OCI-LY7 (cell line): ENCODE measurements around the gene SLC6A12. TPM values are rescaled to one million over a fixed set of nuclear protein-coding genes. Genes with fewer than 3 reads are reported as not detected.

ENCODE experiments used
- BruUV-seq: library from RNA; stranded (reverse); fragments of 400-500 nt; replicated peaks from 2 replicates; lab custom pipeline; 2021; lab: Mats Ljungman, UMichigan
- CTCF ChIA-PET: fragments of 300-600 bp; sonication (Branson Sonifier 250); formaldehyde crosslinking; loops from one replicate; lab custom pipeline; 2022; ENCODE audit warnings: antibody characterized with exemption; ENCODE audit not compliant: unreplicated experiment; lab: Charles Lee
- POLR2A ChIA-PET: fragments of 300-600 bp; sonication (Branson Sonifier 250); formaldehyde crosslinking; loops from one replicate; lab custom pipeline; 2022; ENCODE audit warnings: antibody characterized with exemption; lab: Charles Lee
- DNase-seq: peaks from one replicate; pipeline ENCODE4 v3.0.0-alpha.2; 2015; ENCODE audit warnings: low spot score
- H2AFZ ChIP-seq: fragments of 200-600 bp; sonication (generic), shearing (Covaris generic); 2 replicates; pipeline ENCODE4 v1.6.1; 2014; ENCODE audit warnings: mild to moderate bottlenecking, antibody characterized with exemption, low read length, moderate library complexity
- H3K27ac ChIP-seq: fragments of 200-600 bp; sonication (generic); 2 replicates; pipeline ENCODE4 v1.5.1; 2014; ENCODE audit warnings: mixed run types, low read depth, mild to moderate bottlenecking, moderate library complexity, low read length, inconsistent platforms; ENCODE audit not compliant: poor library complexity, severe bottlenecking
- H3K36me3 ChIP-seq: fragments of 200-600 bp; sonication (generic); 2 replicates; pipeline ENCODE4 v1.6.1; 2014; ENCODE audit warnings: mild to moderate bottlenecking, antibody characterized with exemption, low read length, moderate library complexity, mixed read lengths; ENCODE audit not compliant: insufficient read depth
- H3K4me1 ChIP-seq: fragments of 200-600 bp; sonication (generic); 2 replicates; pipeline ENCODE4 v1.5.1; 2014; ENCODE audit warnings: mild to moderate bottlenecking, low read length; ENCODE audit not compliant: insufficient read depth, poor library complexity, severe bottlenecking
- H3K4me2 ChIP-seq: fragments of 200-600 bp; sonication (generic); 2 replicates; pipeline ENCODE4 v1.6.1; 2014; ENCODE audit warnings: mild to moderate bottlenecking, low read length
- H3K4me3 ChIP-seq: fragments of 200-600 bp; sonication (generic); 2 replicates; pipeline ENCODE4 v1.5.1; 2014; ENCODE audit warnings: mild to moderate bottlenecking, low read depth, low read length; ENCODE audit not compliant: poor library complexity, severe bottlenecking
- H3K79me2 ChIP-seq: fragments of 200-600 bp; sonication (generic); 2 replicates; pipeline ENCODE4 v1.6.1; 2016; ENCODE audit warnings: low read depth, mild to moderate bottlenecking, low read length, moderate library complexity, mixed read lengths; ENCODE audit not compliant: insufficient read depth
- H3K9me2 ChIP-seq: fragments of 200-600 bp; sonication (generic); 2 replicates; pipeline ENCODE4 v1.6.1; 2016; ENCODE audit warnings: mild to moderate bottlenecking, low read length, mixed read lengths; ENCODE audit not compliant: insufficient read depth
- H3K9me3 ChIP-seq: fragments of 200-600 bp; sonication (generic); 2 replicates; pipeline ENCODE4 v1.6.1; 2014; ENCODE audit warnings: mild to moderate bottlenecking, mixed run types, low read length, mixed read lengths
- H4K20me1 ChIP-seq: fragments of 200-600 bp; sonication (generic); 2 replicates; pipeline ENCODE4 v1.6.1; 2014; ENCODE audit warnings: mild to moderate bottlenecking, antibody characterized with exemption, low read length, moderate library complexity, mixed read lengths; ENCODE audit not compliant: insufficient read depth
- EZH2phosphoT487 ChIP-seq: fragments of 200-600 bp; sonication (generic); IDR thresholded peaks from 2 replicates; pipeline ENCODE4 v1.6.1; 2018; ENCODE audit warnings: low read depth, borderline replicate concordance, mild to moderate bottlenecking, mixed run types, antibody characterized with exemption, low read length, moderate library complexity, mixed read lengths
- intact Hi-C: fragments of 100-400 bp; cut with micrococcal nuclease; formaldehyde crosslinking; loops from one replicate; pipeline ENCODE4 v1.10.0; 2022; ENCODE audit not compliant: unreplicated experiment
- total RNA-seq, 2 experiments: library from RNA; depleted of rRNA in 1 of 2; stranded (reverse); fragments of >200 nt in 1 of 2; shearing (Covaris generic) in 1 of 2; gene quantifications; 2 replicates each; pipeline ENCODE4 v1.2.3, GENCODE V29; 2014 to 2022
- TF ChIP-seq, protein P1 (sequence below): fragments of 200-600 bp; sonication (generic); conservative IDR thresholded peaks from 2 replicates; pipeline ENCODE4 v1.5.1; 2014; ENCODE audit warnings: mild to moderate bottlenecking, antibody characterized with exemption, low read length, moderate library complexity, mixed read lengths

The SLC6A12 gene
- total RNA-seq, 2 experiments from 2014 or later: not detected

DNA sequence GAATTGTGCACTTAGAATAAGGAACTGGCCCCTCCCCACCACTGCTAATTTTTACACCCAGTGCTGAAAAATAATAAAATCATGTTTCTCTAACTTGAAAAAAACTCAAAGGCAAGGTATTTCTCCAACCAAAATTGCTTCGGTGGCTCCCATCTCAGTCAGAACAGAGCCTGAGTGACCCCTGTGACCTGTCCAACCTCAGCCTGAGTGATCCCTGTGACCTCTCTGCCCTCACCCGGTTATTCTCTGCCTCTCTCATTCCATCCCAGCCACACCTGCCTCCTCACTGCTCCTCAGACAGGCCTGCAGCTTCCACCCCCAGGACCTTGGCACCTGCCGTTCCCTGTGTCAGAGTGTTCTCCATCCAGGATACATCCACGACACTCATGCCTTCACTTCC, 5.1 kb downstream of the SLC6A12 start:
- H3K27ac ChIP-seq: no peak overlapping the region
- H3K36me3 ChIP-seq: no peaks in the 10 kb centered on the region
- no TSS peak for BruUV-seq
- ChIA-PET CTCF (no interaction called here), POLR2A (no interaction called here)
- H2AFZ ChIP-seq: no peak overlapping the region
- H3K79me2 ChIP-seq: no peaks in the 10 kb centered on the region
- H3K4me2 ChIP-seq: no peak overlapping the region
- intact Hi-C loops: no loop called here
- no peaks in the 10 kb centered on the region for H3K9me2 ChIP-seq
- no peaks in the 10 kb centered on the region for H4K20me1 ChIP-seq
- DNase-seq: no peak
- no peak overlapping the region for H3K4me3 ChIP-seq
- no peaks in the 10 kb centered on the region for H3K9me3 ChIP-seq
- TF ChIP-seq EZH2phosphoT487: no peak
- TF ChIP-seq, protein P1, sequence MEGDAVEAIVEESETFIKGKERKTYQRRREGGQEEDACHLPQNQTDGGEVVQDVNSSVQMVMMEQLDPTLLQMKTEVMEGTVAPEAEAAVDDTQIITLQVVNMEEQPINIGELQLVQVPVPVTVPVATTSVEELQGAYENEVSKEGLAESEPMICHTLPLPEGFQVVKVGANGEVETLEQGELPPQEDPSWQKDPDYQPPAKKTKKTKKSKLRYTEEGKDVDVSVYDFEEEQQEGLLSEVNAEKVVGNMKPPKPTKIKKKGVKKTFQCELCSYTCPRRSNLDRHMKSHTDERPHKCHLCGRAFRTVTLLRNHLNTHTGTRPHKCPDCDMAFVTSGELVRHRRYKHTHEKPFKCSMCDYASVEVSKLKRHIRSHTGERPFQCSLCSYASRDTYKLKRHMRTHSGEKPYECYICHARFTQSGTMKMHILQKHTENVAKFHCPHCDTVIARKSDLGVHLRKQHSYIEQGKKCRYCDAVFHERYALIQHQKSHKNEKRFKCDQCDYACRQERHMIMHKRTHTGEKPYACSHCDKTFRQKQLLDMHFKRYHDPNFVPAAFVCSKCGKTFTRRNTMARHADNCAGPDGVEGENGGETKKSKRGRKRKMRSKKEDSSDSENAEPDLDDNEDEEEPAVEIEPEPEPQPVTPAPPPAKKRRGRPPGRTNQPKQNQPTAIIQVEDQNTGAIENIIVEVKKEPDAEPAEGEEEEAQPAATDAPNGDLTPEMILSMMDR: no peak
- H3K4me1 ChIP-seq: no peaks in the 10 kb centered on the region

DNA sequence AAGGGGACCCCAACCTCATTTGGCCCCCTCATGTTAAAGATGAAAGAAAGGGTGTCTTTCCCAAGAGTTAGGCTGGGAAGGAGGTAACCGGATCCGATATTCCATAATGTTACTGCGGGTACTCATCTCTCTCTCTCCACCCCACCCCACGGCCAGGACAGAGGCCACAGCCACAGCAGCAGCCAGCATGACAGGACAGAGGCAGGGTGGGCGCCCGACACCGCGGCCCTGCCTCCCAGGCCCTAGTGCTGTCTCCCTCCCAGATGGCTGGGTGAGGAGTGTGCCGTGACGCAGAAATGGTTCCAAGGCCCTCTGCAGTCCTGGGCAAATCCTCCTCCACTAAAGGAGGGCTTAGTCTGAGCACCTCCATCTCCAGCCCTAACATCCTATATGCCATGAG, 6.2 kb downstream of the SLC6A12 start:
- no peak overlapping the region for H3K4me2 ChIP-seq
- no TSS peak for BruUV-seq
- no peak for TF ChIP-seq EZH2phosphoT487
- TF ChIP-seq, protein P1: no peak

GRCh38 chr12:206746-207440, 7.1 kb downstream of the SLC6A12 start:
- BruUV-seq: no TSS peak
- Histone ChIP-seq H3K4me3 (no peak overlapping the region), H3K9me2 (no peaks in the 10 kb centered on the region), H4K20me1 (no peaks in the 10 kb centered on the region), H3K4me2 (no peak overlapping the region), H3K9me3 (no peaks in the 10 kb centered on the region), H3K36me3 (no peaks in the 10 kb centered on the region), H3K79me2 (no peaks in the 10 kb centered on the region), H3K27ac (no peak overlapping the region), H2AFZ (no peak overlapping the region), H3K4me1 (no peaks in the 10 kb centered on the region)
- CTCF ChIA-PET: no interaction called here
- DNase-seq: no peak
- intact Hi-C loops: no loop called here
- POLR2A ChIA-PET: no interaction called here
- TF ChIP-seq, protein P1: no peak
- no peak for TF ChIP-seq EZH2phosphoT487

More for the DNA sequence above, 6.2 kb downstream of the SLC6A12 start:
- no peaks in the 10 kb centered on the region for H3K4me1 ChIP-seq
- intact Hi-C loops: no loop called here
- no peaks in the 10 kb centered on the region for H3K9me3 ChIP-seq
- no peak overlapping the region for H3K27ac ChIP-seq
- ChIA-PET POLR2A (no interaction called here), CTCF (no interaction called here)
- DNase-seq: no peak
- H3K9me2 ChIP-seq: no peaks in the 10 kb centered on the region
- no peaks in the 10 kb centered on the region for H3K79me2 ChIP-seq
- H3K36me3 ChIP-seq: no peaks in the 10 kb centered on the region
- no peaks in the 10 kb centered on the region for H4K20me1 ChIP-seq
- H2AFZ ChIP-seq: no peak overlapping the region
- H3K4me3 ChIP-seq: no peak overlapping the region
